Stimulated activated CD4-positive, alpha-beta T cell treated with anti-CD3 and anti-CD28 coated beads, Interleukin-4, amount 100 ng/mL, for 24 hours (primary cell): Measurements from ENCODE around the gene PSME2.
A peak's percentile ranks its signal among the peaks of the same experiment; 100 is the strongest.

Experiments
- DNase-seq: peaks from one replicate; pipeline ENCODE4 v3.0.0-alpha.2; 2020

The PSME2 gene

GRCh38 chr14:24179294-24179960 is 33.0 kb upstream of the PSME2 start:
- DNase-seq: no peak

- no peak for DNase-seq
Measured at GRCh38 chr14:24178399-24179178, 32.2 kb upstream of the PSME2 start.

GRCh38 chr14:24177891-24178290 is 31.5 kb upstream of the PSME2 start:
- no peak for DNase-seq

GRCh38 chr14:24177041-24177825 is 30.8 kb upstream of the PSME2 start:
- no peak for DNase-seq

GRCh38 chr14:24176599-24176998 is 30.2 kb upstream of the PSME2 start:
- DNase-seq: no peak

GRCh38 chr14:24172871-24173281 is 26.5 kb upstream of the PSME2 start:
- no peak for DNase-seq

- no peak for DNase-seq
Measured at GRCh38 chr14:24172261-24172860, 26.0 kb upstream of the PSME2 start.

- DNase-seq: peak; percentile 70
Measured at GRCh38 chr14:24171422-24172260, 25.2 kb upstream of the PSME2 start, which contains the start of gene REC8. REC8 (plus strand) TSS chr14:24172080; CDS start chr14:24172553, 473 bp downstream.

- DNase-seq: no peak
Measured at GRCh38 chr14:24167469-24168114, 21.2 kb upstream of the PSME2 start.

- DNase-seq: no peak
Measured at GRCh38 chr14:24165785-24166184, 19.4 kb upstream of the PSME2 start.

GRCh38 chr14:24164518-24164991 is 18.1 kb upstream of the PSME2 start:
- no peak for DNase-seq

GRCh38 chr14:24162093-24162492 is 15.7 kb upstream of the PSME2 start:
- peak; percentile 58 for DNase-seq

- DNase-seq: peak; percentile 99
Measured at GRCh38 chr14:24160850-24161804, 14.7 kb upstream of the PSME2 start, which contains the start of gene IRF9. IRF9 (plus strand) TSS chr14:24161265; CDS start chr14:24162145, 880 bp downstream.

GRCh38 chr14:24160499-24160849 is 14.1 kb upstream of the PSME2 start:
- no peak for DNase-seq

- DNase-seq: no peak
Measured at GRCh38 chr14:24159777-24160498, 13.5 kb upstream of the PSME2 start.

- no peak for DNase-seq
Measured at GRCh38 chr14:24157331-24157730, 10.9 kb upstream of the PSME2 start.

- no peak for DNase-seq
Measured at GRCh38 chr14:24156840-24157239, 10.4 kb upstream of the PSME2 start.

- no peak for DNase-seq
Measured at GRCh38 chr14:24155100-24155499, 8.7 kb upstream of the PSME2 start.

- DNase-seq: no peak
Measured at GRCh38 chr14:24151404-24152080, 5.1 kb upstream of the PSME2 start.
